ENCODE results near the gene NCKAP5.

DNA sequence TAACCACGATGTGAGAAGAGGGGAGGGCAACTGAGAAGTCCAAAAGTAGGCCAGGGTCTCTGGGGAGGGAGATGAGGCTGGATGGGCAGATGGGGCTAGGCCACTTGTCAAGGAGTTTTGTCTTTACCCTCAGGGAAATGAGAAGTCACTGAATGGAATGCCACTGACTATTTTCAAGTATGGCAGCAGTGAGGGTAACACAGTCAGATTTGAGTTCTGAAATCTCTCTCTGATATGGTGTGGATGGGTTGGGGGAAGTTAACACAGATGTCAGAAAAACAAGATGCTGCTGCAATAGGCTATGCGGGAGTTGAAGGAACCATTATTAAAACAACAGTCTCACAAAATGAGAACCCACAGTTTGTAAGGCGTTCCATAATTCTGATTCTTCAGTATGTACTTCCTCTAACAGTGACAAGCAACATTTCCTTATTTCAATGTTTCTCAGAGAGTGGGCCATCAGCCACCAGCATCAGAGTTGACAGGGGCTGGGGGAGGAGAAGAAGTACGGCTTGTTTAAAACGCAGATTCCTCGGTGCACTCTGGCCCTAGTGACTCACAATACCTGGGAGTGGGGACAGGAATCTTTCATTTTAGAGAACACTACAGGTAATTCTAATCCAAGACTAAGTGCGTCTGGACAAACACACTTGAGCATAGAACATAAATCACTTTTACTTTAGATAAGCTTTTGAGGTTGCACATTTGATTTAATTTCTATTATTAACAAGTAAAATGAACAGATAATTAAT is 596.8 kb downstream of the NCKAP5 start:
- TF ChIP-seq, protein P1, sequence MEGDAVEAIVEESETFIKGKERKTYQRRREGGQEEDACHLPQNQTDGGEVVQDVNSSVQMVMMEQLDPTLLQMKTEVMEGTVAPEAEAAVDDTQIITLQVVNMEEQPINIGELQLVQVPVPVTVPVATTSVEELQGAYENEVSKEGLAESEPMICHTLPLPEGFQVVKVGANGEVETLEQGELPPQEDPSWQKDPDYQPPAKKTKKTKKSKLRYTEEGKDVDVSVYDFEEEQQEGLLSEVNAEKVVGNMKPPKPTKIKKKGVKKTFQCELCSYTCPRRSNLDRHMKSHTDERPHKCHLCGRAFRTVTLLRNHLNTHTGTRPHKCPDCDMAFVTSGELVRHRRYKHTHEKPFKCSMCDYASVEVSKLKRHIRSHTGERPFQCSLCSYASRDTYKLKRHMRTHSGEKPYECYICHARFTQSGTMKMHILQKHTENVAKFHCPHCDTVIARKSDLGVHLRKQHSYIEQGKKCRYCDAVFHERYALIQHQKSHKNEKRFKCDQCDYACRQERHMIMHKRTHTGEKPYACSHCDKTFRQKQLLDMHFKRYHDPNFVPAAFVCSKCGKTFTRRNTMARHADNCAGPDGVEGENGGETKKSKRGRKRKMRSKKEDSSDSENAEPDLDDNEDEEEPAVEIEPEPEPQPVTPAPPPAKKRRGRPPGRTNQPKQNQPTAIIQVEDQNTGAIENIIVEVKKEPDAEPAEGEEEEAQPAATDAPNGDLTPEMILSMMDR (IDR thresholded peaks at IDR 0.05) = no peak
- TF ChIP-seq POLR2A (IDR thresholded peaks at IDR 0.05) = no peak
